HUES48 (cell line): Measurements from ENCODE around the gene STUM.
"Not testable (repeated sequence)": the region's sequence is repeated elsewhere in the genome, so short reads cannot be mapped to it uniquely, and the experiment has no call there.

Source experiments
- H3K27ac ChIP-seq: one replicate; pipeline ENCODE4 v1.7.0; 2013; ENCODE audit warnings: low read depth, low read length, inconsistent platforms
- H3K27me3 ChIP-seq: 2 replicates; pipeline ENCODE4 v1.6.1; 2013; ENCODE audit warnings: mild to moderate bottlenecking, low read length; ENCODE audit not compliant: control insufficient read depth, insufficient read depth
- H3K36me3 ChIP-seq: 2 replicates; pipeline ENCODE4 v1.6.1; 2013; ENCODE audit warnings: low read length; ENCODE audit not compliant: control insufficient read depth, insufficient read depth
- H3K4me1 ChIP-seq: 2 replicates; pipeline ENCODE4 v1.6.1; 2013; ENCODE audit warnings: mild to moderate bottlenecking, low read length; ENCODE audit not compliant: control insufficient read depth, insufficient read depth
- H3K4me3 ChIP-seq: 2 replicates; pipeline ENCODE4 v1.5.1; 2013; ENCODE audit warnings: mild to moderate bottlenecking, low read depth, low read length
- H3K9ac ChIP-seq: 2 replicates; pipeline ENCODE4 v1.6.1; 2013; ENCODE audit warnings: mild to moderate bottlenecking, low read depth, low read length, moderate library complexity
- H3K9me3 ChIP-seq: 2 replicates; pipeline ENCODE4 v1.6.1; 2013; ENCODE audit warnings: low read length; ENCODE audit not compliant: control insufficient read depth, insufficient read depth

The STUM gene

DNA sequence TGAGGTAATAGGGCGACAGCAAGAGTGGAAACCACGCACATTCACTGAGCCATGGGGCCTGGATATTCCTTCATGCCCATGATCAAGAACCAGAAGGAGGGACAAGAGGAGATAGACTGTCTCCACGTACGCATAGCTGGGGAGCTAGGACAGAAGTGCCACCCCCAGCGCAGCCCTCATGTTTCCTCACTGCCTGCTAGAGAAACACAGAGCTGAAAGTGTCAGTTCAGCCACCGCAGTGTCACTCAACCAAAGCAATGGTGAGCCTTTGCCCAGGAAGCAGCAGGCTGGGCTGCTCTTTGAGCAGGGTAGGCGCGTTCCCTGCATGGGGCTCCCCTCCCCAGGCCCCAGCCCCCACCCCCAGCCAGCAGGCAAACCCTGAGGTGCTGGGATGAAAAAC, 68.5 kb downstream of the STUM start:
- H3K9ac ChIP-seq, result no peak overlapping the region
- no peaks in the 10 kb centered on the region for H3K27me3 ChIP-seq
- no peaks in the 10 kb centered on the region for H3K9me3 ChIP-seq
- no peaks in the 10 kb centered on the region for H3K4me1 ChIP-seq
- H3K36me3 ChIP-seq, result no peaks in the 10 kb centered on the region
- no peak overlapping the region for H3K4me3 ChIP-seq
- no peak overlapping the region for H3K27ac ChIP-seq

DNA sequence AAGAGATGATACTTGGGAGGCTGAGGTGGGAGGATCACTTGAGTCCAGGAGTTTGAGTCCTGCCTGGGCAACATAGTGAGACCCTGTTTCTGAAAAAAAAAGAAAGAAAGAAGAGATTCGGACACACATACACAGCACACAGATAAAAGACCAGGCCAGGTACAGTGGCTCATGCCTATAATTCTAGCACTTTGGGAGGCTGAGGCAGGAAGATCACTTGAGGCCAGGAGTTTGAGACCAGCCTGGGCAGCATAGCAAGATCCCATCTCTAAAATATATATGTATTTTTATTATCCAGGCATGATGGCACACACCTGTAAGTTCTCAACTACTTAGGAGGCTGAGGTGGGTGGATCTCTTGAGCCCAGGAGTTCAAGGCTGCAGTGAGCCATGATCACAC, 69.2 kb downstream of the STUM start:
- not testable (repeated sequence) for H3K36me3 ChIP-seq, H3K9ac ChIP-seq, H3K4me3 ChIP-seq, H3K27ac ChIP-seq, H3K9me3 ChIP-seq, H3K4me1 ChIP-seq, H3K27me3 ChIP-seq

DNA sequence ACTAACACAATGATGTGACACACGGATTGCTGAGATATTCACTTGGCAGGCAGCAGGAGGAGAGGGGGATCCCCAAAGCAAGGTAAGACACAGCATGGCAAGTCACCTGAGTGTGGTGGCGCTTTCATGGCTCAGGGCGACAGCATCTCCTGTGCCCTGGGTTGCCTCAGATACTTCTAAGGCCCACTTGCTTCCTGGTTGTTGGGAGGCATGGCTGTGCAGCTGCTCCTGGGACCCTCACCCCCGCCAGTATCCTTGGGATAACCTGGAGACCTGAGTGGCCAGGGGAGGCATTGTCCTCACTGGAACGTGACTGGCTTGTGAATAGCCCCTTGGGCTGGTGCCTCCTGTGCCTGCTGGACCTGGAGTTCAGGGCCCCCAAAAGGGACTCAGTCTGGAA, 69.8 kb downstream of the STUM start:
- no peak overlapping the region for H3K27ac ChIP-seq
- H3K36me3 ChIP-seq, result no peaks in the 10 kb centered on the region
- no peak overlapping the region for H3K4me3 ChIP-seq
- H3K27me3 ChIP-seq, result no peaks in the 10 kb centered on the region
- no peaks in the 10 kb centered on the region for H3K9me3 ChIP-seq
- no peak overlapping the region; the same call in 1 of the 2 replicates for H3K9ac ChIP-seq
- no peaks in the 10 kb centered on the region for H3K4me1 ChIP-seq

DNA sequence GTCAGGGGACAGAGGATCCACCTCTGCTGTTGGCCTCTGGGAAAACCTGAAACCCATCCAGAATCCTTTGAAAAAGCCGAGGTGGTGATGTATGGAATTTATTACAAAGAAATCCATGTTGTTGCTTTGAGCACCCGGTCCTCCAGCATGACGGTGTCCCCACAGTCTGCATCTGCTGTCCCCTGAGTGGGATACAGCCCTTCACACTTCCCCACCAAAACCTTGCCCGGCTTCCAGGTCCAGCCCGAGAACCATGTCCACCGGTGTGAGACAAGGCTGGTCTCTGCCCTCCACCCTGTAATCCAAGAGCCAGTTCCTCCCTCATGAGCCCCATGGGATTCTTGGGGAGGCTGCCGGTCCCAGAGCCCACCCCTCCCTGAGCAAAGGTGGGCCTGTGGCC, 70.5 kb downstream of the STUM start:
- H3K27ac ChIP-seq, result no peak overlapping the region
- H3K4me3 ChIP-seq, result no peak overlapping the region
- no peaks in the 10 kb centered on the region for H3K36me3 ChIP-seq
- H3K4me1 ChIP-seq, result no peaks in the 10 kb centered on the region
- no peaks in the 10 kb centered on the region for H3K27me3 ChIP-seq
- no peaks in the 10 kb centered on the region for H3K9me3 ChIP-seq
- no peak overlapping the region for H3K9ac ChIP-seq

DNA sequence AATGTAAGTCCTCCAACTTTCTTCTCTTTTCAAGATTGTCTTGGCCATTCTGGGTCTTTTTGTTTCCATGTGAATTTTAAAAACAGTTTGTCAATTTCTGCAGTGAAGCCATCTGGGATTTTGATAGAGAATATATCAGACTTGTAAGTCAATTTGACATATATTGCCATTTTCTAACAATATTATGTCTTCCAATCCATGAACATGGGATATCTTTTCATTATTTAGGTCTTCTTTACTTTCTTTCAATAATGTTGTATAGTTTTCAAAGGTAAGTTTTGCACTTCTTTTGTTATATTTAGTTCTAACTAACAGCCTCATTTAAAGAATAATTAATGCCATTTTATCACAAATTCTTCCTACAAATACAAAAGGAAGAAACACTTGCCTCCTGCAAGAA, 73.4 kb downstream of the STUM start:
- Histone ChIP-seq H3K4me3 (no peak overlapping the region), H3K27me3 (peaks cover 8% of the 10 kb centered on the region), H3K9me3 (no peaks in the 10 kb centered on the region), H3K4me1 (no peaks in the 10 kb centered on the region), H3K36me3 (no peaks in the 10 kb centered on the region), H3K27ac (no peak overlapping the region), H3K9ac (no peak overlapping the region)

DNA sequence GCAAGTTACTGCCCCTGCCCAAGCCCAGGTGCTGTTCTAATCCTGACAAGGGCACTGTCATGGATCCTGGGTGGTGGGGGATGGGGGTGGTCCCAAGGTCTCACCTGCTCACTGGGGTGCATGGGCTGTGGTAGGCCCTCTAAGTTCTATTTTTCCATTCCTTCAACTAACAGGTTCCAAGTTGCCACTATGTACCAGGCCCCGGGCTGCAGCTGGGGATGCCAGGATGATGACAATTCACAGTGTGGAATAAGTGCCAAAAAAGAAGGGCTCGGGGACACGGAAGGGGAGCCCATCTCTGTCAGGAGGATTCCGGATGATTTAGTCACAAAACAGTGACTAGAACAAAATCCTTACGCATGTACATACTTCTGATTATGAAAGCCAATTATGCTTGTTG, 76.0 kb downstream of the STUM start:
- H3K27me3 ChIP-seq, result peaks cover 19% of the 10 kb centered on the region
- no peaks in the 10 kb centered on the region for H3K36me3 ChIP-seq
- no peaks in the 10 kb centered on the region for H3K9me3 ChIP-seq
- no peak overlapping the region for H3K9ac ChIP-seq
- no peak overlapping the region for H3K4me3 ChIP-seq
- H3K4me1 ChIP-seq, result no peaks in the 10 kb centered on the region
- H3K27ac ChIP-seq, result no peak overlapping the region

DNA sequence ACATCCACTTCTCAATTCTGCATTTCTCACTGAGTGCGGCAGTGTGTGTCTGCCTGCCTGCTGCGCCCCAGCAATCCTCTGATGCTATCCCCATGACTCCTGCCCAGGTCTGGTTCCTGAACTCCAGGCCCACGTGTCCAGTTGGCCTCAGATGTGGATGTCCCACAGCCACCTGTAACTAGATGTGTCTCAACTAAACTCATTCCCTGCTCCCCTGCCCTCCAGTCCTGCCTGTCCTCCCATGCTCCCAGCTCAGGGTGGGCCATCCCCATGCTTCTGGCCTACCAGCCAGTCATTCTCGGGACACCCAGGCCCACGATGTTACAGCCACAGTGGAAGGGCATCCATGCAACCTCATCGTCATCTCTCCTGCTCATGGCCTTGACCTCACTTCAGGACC, 76.8 kb downstream of the STUM start:
- Histone ChIP-seq H3K27ac (no peak overlapping the region), H3K27me3 (peaks cover 19% of the 10 kb centered on the region)

DNA sequence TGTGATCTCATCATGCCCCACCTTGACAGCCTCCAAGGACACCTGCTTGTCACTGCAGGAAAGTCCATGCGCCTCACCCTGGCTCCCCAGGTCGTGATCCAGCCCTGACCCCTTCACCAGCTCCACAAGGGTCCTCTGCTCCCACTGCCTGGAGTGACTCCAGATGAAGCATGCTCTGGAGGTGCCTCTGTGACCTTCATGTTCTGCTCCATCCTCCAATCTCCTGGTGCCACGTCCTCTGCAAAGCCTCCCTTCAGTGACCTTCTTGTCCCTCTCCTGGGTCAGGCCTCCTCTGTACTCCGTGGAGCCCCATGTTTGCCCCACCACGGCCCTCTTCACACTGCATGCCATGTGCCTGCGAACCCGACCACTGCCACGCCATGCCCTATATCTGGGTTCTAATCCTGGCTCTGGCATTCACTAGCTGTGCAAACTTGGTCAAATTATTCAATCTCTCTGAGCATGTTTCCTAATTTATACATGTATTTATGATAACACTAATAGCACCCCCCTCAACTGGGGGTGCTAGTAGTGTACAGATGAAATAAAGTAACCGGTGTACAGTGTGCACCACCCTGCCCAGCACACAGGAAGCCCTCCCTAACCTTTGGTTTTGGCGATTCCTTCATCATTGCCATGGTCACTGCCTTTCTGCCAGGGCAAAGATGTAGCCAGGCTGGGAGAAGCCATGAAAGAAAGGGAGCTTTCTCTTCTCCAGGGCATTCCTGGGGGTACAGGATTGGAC, 77.4 kb downstream of the STUM start:
- H3K4me3 ChIP-seq, result no peak overlapping the region
- H3K27me3 ChIP-seq, result peaks cover 19% of the 10 kb centered on the region
- no peaks in the 10 kb centered on the region for H3K9me3 ChIP-seq
- no peak overlapping the region for H3K27ac ChIP-seq
- H3K36me3 ChIP-seq, result no peaks in the 10 kb centered on the region
- H3K4me1 ChIP-seq, result no peaks in the 10 kb centered on the region
- no peak overlapping the region for H3K9ac ChIP-seq

More for the DNA sequence above, 76.8 kb downstream of the STUM start:
- no peaks in the 10 kb centered on the region for H3K36me3 ChIP-seq
- H3K4me3 ChIP-seq, result no peak overlapping the region
- no peaks in the 10 kb centered on the region for H3K9me3 ChIP-seq
- no peak overlapping the region for H3K9ac ChIP-seq
- no peaks in the 10 kb centered on the region for H3K4me1 ChIP-seq

DNA sequence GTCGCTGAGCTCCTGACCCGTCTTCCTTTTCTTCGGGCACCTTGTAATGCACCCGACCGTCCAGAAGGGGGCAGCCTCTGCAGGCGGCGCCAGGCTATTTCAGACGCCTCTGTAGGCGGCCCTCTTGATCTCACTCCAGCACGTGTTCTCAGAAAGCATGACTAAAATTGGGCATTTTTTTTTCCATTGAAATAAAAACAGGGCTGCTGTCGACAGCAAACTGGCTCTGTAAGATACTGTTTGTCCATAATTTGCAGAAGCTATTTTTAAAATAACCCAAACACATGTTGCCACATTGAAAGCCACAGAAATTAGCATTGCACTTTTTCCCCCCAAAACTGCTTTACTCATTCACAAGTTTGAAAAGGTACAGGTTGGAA, 78.0 kb downstream of the STUM start:
- H3K36me3 ChIP-seq, result no peaks in the 10 kb centered on the region
- H3K4me1 ChIP-seq, result no peaks in the 10 kb centered on the region
- no peaks in the 10 kb centered on the region for H3K9me3 ChIP-seq
- no peak overlapping the region for H3K9ac ChIP-seq
- H3K4me3 ChIP-seq, result no peak overlapping the region
- no peak overlapping the region for H3K27ac ChIP-seq
- H3K27me3 ChIP-seq, result peaks cover 19% of the 10 kb centered on the region

DNA sequence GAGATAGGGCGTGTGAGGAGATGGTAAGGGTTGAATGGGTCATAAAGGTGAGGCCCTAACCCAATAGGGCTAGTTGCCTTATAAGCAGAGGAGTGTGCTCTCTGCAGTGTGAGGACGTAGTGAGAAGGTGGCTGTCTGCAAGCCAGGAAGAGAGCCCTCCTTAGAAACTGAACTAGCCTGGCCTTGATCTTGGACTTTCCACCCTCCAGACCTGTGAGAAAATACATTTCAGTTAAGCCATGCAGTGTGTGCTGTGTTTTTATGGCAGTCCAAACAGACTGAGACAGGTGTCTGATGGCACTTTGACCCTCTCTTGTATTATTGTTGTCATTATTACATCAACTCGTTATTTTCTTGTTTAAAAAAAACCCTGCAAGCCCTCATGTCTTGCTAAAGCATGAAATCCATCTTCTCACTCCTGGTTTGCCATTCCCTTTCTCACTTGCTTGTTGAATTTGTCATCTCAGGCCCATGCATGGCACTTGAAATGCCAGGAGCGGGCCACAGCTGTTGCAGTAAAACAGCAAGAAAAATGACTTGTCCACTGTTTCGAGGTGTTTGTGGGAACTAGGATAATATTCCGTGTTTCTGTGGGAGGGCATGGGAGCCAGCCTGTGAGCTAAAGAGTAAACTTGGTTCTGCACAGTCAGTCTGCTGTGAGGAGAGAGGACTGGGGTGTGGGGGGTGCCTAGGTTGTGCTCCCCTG, 78.6 kb downstream of the STUM start:
- Histone ChIP-seq H3K4me3 (no peak overlapping the region), H3K9ac (no peak overlapping the region), H3K9me3 (no peaks in the 10 kb centered on the region), H3K36me3 (no peaks in the 10 kb centered on the region), H3K4me1 (no peaks in the 10 kb centered on the region), H3K27me3 (peaks cover 19% of the 10 kb centered on the region), H3K27ac (no peak overlapping the region)

DNA sequence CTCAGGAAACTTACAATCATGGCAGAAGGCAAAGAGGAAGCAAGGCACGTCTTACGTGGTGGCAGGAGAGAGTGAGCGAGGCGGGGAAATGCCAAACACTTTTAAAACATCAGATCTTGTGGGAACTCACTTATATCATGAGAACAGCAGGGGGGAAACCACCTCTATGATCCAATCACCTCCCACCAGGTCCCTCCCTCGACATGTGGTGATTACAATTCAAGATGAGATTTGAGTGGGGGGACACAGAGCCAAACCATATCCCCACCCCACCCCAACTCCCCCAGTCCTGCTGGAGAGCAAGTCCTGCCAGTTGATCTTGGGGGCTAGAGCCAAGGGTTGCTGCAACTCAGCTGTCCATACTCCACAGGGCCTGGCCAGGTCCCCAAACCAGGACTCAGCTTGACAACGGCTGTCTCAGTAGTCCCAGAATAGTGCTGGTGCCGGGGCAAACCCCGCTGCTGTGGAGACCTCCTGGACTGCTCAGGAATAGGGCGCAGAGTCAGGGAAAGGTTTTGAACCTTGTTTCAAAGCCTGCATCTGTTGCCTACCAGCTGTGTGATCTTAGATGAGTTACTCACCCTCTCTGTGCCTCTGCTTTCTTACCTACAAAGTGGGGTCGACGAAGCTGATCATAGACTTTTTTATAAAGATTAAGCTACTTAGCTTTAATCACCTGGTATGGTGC, 79.5 kb downstream of the STUM start:
- Histone ChIP-seq H3K9me3 (no peaks in the 10 kb centered on the region), H3K4me3 (no peak overlapping the region), H3K9ac (no peak overlapping the region), H3K36me3 (no peaks in the 10 kb centered on the region), H3K4me1 (no peaks in the 10 kb centered on the region), H3K27me3 (peaks cover 19% of the 10 kb centered on the region), H3K27ac (no peak overlapping the region)
